ENCODE measurements around the gene CABLES2.

Gene CABLES2

DNA sequence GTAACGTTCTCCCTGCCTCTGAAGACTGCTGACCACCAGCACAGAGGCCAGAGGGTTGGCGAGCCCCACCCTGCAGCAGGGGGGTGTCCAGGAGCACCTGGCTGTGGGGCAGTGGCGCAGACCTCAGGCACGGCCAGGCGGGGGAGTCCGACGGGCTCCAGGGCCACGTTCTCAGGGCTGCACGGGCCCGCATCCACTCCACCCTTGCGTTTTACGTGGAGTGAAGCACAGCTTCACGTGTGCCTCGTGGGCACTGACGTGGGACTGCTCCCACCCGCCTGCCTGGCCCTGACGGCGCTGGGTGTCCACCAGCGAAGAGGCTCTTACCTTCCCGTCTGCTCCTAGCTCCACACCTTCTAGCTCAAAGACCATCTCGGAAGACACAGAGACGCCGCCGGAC is 13.3 kb downstream of the CABLES2 start:
- no peak for DNase-seq (ENCODE audit: low spot score)
- no peak for TF ChIP-seq CTCF (IDR thresholded peaks at IDR 0.05; ENCODE audit: borderline replicate concordance, control extremely low read depth, extremely low read depth, insufficient read depth, missing control alignments)
- in situ Hi-C loops (cut with MboI; ENCODE audit: low sequenced_read_pairs, unreplicated experiment): no loop called here

DNA sequence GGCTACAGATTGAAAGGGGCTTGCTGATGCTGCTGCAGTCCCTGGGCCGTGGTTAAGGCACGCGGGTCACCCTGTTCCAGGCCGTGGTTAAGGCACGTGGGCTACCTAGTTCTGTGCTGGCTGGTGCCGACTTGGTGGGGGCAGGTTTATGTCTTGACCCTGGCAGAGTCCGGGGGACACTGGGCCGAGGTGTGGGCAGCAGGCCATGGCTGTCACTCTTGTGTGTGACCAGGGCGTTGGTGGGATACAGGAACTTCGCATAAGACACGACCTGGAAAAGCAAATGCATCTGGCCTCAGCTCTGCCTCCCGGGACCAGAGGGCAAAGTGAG is 13.8 kb downstream of the CABLES2 start:
- TF ChIP-seq CTCF (IDR thresholded peaks at IDR 0.05; ENCODE audit: borderline replicate concordance, control extremely low read depth, extremely low read depth, insufficient read depth, missing control alignments): no peak
- DNase-seq (ENCODE audit: low spot score): no peak
- in situ Hi-C loops (cut with MboI; ENCODE audit: low sequenced_read_pairs, unreplicated experiment): no loop called here

- in situ Hi-C loops (cut with MboI; ENCODE audit: low sequenced_read_pairs, unreplicated experiment): no loop called here
- no peak for TF ChIP-seq CTCF (IDR thresholded peaks at IDR 0.05; ENCODE audit: borderline replicate concordance, control extremely low read depth, extremely low read depth, insufficient read depth, missing control alignments)
- DNase-seq (ENCODE audit: low spot score): no peak
These were observed 14.3 kb downstream of the CABLES2 start for GRCh38 chr20:62392621-62393334.

DNA sequence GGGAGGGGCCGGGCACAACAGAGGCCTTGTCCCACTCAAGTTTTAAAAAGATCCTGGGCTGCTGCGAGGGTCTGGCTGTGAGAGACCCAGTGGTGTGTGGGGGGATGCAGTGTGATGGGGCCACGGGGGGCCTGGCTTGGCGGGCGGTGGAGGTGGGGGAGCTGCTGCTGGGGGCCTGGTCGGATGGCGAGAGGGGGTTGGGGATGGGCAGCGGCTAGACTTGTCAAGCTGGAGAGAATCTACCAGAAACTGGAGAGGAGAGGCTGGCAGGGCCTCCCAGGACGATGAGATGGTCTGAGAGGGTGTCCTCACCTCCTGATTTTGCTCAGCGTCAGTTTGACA is 15.0 kb downstream of the CABLES2 start:
- in situ Hi-C loops (cut with MboI; ENCODE audit: low sequenced_read_pairs, unreplicated experiment): no loop called here
- no peak for TF ChIP-seq CTCF (IDR thresholded peaks at IDR 0.05; ENCODE audit: borderline replicate concordance, control extremely low read depth, extremely low read depth, insufficient read depth, missing control alignments)
- DNase-seq (ENCODE audit: low spot score): no peak

DNA sequence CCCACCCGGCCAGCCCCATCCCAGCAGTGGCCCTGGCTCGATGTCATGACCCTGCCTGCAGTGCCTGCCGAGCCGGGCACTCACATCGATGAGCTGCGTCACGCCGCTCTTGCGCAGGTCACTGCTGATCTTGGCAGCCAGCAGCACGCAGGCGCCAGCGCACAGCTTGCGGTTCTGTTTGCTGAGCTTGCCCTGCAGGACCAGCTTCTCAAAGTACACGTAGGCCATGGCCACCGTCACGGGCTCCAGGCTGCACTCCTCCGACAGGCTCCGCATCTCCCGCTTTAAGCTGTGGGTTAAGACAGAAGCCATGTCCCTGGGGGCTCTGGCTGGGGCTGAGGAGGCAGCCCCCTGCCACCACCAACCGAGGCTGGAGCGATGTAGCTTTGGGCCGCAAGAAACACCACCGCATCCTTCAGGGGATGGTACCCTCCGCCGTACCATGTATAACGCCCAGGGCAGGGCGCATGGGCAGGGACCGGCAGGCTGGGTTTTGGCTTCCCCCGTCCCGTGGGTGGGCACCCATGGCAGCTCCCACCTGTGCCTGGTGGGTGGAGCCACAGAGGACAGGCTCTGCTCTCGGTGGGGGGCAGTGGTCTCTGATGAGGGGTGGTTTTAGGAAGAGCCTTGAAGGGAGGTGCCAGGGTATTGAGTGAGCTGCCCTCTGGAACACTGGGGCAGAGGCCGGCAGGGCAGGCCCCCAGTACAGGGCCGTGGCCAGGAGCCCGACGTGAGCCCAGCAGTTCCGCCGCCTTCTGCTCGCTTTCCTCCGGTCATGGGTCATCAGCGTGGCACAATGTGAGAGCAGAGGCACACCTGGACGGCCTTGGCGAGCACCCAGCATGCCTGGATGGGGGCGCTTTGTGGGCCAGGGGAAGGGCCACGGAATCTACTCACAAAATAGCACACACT is 15.7 kb downstream of the CABLES2 start:
- no peak for TF ChIP-seq CTCF (IDR thresholded peaks at IDR 0.05; ENCODE audit: borderline replicate concordance, control extremely low read depth, extremely low read depth, insufficient read depth, missing control alignments)
- in situ Hi-C loops (cut with MboI; ENCODE audit: low sequenced_read_pairs, unreplicated experiment): no loop called here
- DNase-seq (ENCODE audit: low spot score): no peak

- in situ Hi-C loops (cut with MboI; ENCODE audit: low sequenced_read_pairs, unreplicated experiment): no loop called here
- no peak for DNase-seq (ENCODE audit: low spot score)
- no peak for TF ChIP-seq CTCF (IDR thresholded peaks at IDR 0.05; ENCODE audit: borderline replicate concordance, control extremely low read depth, extremely low read depth, insufficient read depth, missing control alignments)
These were observed 16.5 kb downstream of the CABLES2 start for GRCh38 chr20:62390317-62391164.
